Calu3 (cell line): ENCODE measurements around the gene SNX32. TPM values are rescaled to one million over a fixed set of nuclear protein-coding genes. Genes with fewer than 3 reads are reported as not detected.
"Not testable (repeated sequence)": the region's sequence is repeated elsewhere in the genome, so short reads cannot be mapped to it uniquely, and the experiment has no call there.

ENCODE experiments used
- BruUV-seq: library from RNA; stranded (reverse); fragments of 400-500 nt; replicated peaks from 2 replicates; lab custom pipeline; 2021; lab: Mats Ljungman, UMichigan
- CTCF ChIA-PET: fragments of 300-600 bp; sonication (Branson Sonifier 250); formaldehyde crosslinking; loops from one replicate; lab custom pipeline; 2022; ENCODE audit warnings: antibody characterized with exemption; lab: Charles Lee
- DNase-seq: peaks from one replicate; pipeline ENCODE4 v3.0.0; 2022
- H3K27ac Mint-ChIP-seq: one replicate; pipeline ENCODE4 v1.8.0; 2022; ENCODE audit warnings: mixed read lengths; ENCODE audit not compliant: unreplicated experiment
- H3K27me3 Mint-ChIP-seq: one replicate; pipeline ENCODE4 v1.8.0; 2022; ENCODE audit warnings: mixed read lengths; ENCODE audit not compliant: unreplicated experiment
- H3K36me3 Mint-ChIP-seq: one replicate; pipeline ENCODE4 v1.8.0; 2022; ENCODE audit warnings: mild to moderate bottlenecking, moderate library complexity, mixed read lengths; ENCODE audit not compliant: insufficient read depth, unreplicated experiment
- H3K4me1 Mint-ChIP-seq: one replicate; pipeline ENCODE4 v1.8.0; 2022; ENCODE audit warnings: mild to moderate bottlenecking, low read depth, mixed read lengths; ENCODE audit not compliant: unreplicated experiment
- H3K4me3 Mint-ChIP-seq: one replicate; pipeline ENCODE4 v1.8.0; 2022; ENCODE audit warnings: mild to moderate bottlenecking, low read depth, moderate library complexity, mixed read lengths; ENCODE audit not compliant: unreplicated experiment
- H3K9me3 Mint-ChIP-seq: one replicate; pipeline ENCODE4 v1.8.0; 2022; ENCODE audit warnings: low read depth, mixed read lengths; ENCODE audit not compliant: unreplicated experiment
- CTCF ChIP-seq: fragments of 200-600 bp; IDR thresholded peaks from one replicate; pipeline ENCODE4 v1.8.0; 2022; ENCODE audit warnings: antibody characterized with exemption; ENCODE audit not compliant: unreplicated experiment
- intact Hi-C: fragments of 100-400 bp; cut with micrococcal nuclease; formaldehyde crosslinking; loops from one replicate; pipeline ENCODE4 v1.10.0; 2022; ENCODE audit not compliant: unreplicated experiment
- total RNA-seq: library from RNA; stranded (reverse); gene quantifications from 2 replicates; pipeline ENCODE4 v1.2.3, GENCODE V29; 2022

The SNX32 gene
- total RNA-seq, 1 experiment from 2014 or later = not detected

GRCh38 chr11:65890324-65891218 is 56.8 kb downstream of the SNX32 start, which contains the start of gene CCDC85B:
Gene CCDC85B (plus strand): TSS chr11:65890673. CDS start chr11:65890784, 111 bp downstream.
- no TSS peak for BruUV-seq
- no peak for TF ChIP-seq CTCF
- CTCF ChIA-PET = interaction anchor here (0.6 to 2.1 kb wide), 15 partner anchors 8 to 184 kb away, joined by 3 to 8 read pairs (median 4); partner anchors contain the start of genes BANF1, EIF1AD, FOSL1 and MUS81
- H3K36me3 Mint-ChIP-seq = peaks cover 90% of the 10 kb centered on the region
- peak within 1 kb of the TSS; percentile 92 for H3K27ac Mint-ChIP-seq
- H3K27me3 Mint-ChIP-seq = no peaks in the 10 kb centered on the region
- intact Hi-C loops = no loop called here
- H3K4me1 Mint-ChIP-seq = peaks cover 54% of the 10 kb centered on the region
- peak; percentile 97 for DNase-seq
- no peaks in the 10 kb centered on the region for H3K9me3 Mint-ChIP-seq
- H3K4me3 Mint-ChIP-seq = peak within 1 kb of the TSS; percentile 83

DNA sequence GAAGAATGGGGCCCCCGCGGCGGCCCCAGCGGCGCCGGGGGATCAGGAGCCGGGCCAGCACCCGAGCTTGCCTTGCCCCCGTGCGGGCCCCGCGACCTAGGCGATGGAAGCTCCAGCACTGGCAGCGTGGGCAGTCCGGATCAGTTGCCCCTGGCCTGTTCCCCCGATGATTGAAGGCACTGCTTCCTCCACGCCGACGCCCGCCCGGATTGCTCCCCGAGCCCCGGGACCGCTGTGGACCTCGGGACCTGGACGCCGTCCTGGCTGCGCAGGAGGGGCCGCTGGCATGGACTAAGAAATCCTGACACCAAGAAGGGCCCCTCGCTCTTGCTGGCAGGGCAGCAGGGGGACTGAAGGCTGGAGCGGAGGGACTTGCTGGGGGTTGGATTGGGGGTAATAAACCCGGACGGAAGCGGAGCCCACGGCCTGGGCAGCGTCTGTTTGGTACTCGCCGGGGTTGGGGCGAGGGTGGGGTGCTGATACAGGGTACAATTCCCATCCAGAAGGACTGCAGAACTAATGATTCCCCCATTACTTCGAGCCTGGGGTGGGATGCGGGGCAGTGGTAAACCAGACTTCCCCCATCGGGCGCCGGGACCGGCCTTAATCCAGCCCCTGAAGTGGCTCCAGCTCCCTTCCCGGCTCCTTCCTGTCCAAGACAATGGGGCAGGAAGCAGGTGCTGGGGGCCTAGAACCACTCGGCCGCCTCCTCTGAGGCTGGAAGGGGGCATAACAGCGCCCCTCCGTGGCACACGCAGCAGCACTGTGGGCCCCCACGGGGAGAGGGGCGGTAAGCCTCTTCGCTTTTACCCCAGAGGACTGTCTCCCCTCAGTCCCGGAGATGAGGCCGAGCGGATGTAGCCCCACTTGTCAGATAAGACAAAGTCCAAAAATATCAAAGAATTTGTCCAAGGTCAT is 57.7 kb downstream of the SNX32 start:
- no peaks in the 10 kb centered on the region for H3K27me3 Mint-ChIP-seq
- no peak for TF ChIP-seq CTCF
- peaks cover 59% of the 10 kb centered on the region for H3K4me1 Mint-ChIP-seq
- intact Hi-C loops = no loop called here
- H3K4me3 Mint-ChIP-seq = peak overlapping the region; percentile 83
- TSS peak; percentile 70 for BruUV-seq
- H3K9me3 Mint-ChIP-seq = no peaks in the 10 kb centered on the region
- peak; percentile 60 for DNase-seq
- peaks cover 98% of the 10 kb centered on the region for H3K36me3 Mint-ChIP-seq
- CTCF ChIA-PET = interaction anchor here (0.7 to 2.1 kb wide), 10 partner anchors 9 to 131 kb away, joined by 3 to 8 read pairs (median 3); partner anchors contain the start of genes FOSL1 and MUS81
- H3K27ac Mint-ChIP-seq = peak overlapping the region; percentile 25

- H3K27me3 Mint-ChIP-seq, BruUV-seq, H3K9me3 Mint-ChIP-seq, intact Hi-C loops, DNase-seq: not testable (repeated sequence)
- peak overlapping the region; percentile 25 for H3K27ac Mint-ChIP-seq
- CTCF ChIA-PET = interaction anchor here (0.9 to 2.1 kb wide), 4 partner anchors 8 to 32 kb away, joined by 3 to 8 read pairs (median 4); partner anchors contain the start of genes FOSL1 and MUS81
- H3K4me1 Mint-ChIP-seq = peaks cover 59% of the 10 kb centered on the region
- H3K36me3 Mint-ChIP-seq = peaks cover 98% of the 10 kb centered on the region
- H3K4me3 Mint-ChIP-seq = peak overlapping the region; percentile 83
These were observed 58.4 kb downstream of the SNX32 start for GRCh38 chr11:65892137-65892540.

DNA sequence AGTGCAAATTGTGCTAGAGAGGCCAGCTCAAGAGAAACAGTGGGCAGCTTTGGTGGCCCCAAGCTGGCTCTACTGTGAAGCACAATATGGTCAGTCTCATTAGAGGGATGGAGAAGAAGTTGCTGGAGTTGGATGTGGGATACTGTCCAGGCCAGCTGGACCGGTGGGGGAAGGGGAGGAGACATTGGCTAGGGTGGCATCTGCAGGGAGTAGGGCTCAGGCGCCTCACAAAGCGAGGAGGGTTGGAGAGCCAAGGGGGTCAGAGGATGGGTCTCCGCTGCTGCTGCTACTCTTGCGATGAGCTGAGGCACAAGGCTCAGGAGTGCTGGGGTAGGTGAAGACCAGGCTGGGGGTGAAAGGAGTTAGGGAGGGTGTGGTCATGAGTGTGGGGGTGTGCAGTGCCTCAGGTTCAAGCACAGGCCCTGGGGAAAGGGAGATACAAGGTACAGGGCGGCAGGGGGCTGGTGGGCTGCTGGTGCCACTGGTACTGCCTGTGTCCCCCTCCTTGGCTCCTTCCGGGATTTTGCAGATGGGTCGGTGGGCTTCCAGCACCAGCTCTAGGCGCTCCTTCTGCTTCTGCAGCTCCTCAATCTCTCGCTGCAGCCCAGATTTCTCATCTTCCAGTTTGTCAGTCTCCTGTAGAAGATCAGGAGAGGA is 59.0 kb downstream of the SNX32 start:
- CTCF ChIA-PET = interaction anchor here (0.6 to 0.9 kb wide), 2 partner anchors 10 to 319 kb away, joined by 3 read pairs; no protein-coding TSS in a partner anchor
- peak overlapping the region; percentile 25 for H3K27ac Mint-ChIP-seq

More for the DNA sequence above, 59.0 kb downstream of the SNX32 start:
- Mint-ChIP-seq H3K9me3 (no peaks in the 10 kb centered on the region), H3K27me3 (no peaks in the 10 kb centered on the region), H3K36me3 (peaks cover 98% of the 10 kb centered on the region), H3K4me1 (peaks cover 60% of the 10 kb centered on the region), H3K4me3 (peak overlapping the region; percentile 83)
- no peak for TF ChIP-seq CTCF
- no TSS peak for BruUV-seq
- intact Hi-C loops = no loop called here
- DNase-seq = no peak
